ENCODE results near the gene NANOGP8. TPM values are rescaled to one million over a fixed set of nuclear protein-coding genes. Genes with fewer than 3 reads are reported as not detected.

Gene NANOGP8
- total and polyA plus RNA-seq, 12 donors, result 0.44 to 0.64 (median 0.52) TPM; not detected in 9

GRCh38 chr15:35043373-35044095 is 41.6 kb downstream of the NANOGP8 start:
- Histone ChIP-seq H3K27me3 (no peaks in the 10 kb centered on the region), H3K4me1 (peaks cover 0 to 8% (median 0%) of the 10 kb centered on the region in 9 donors), H3K4me3 (no peak overlapping the region), H3K27ac (no peak overlapping the region), H3K9me3 (no peaks in the 10 kb centered on the region), H3K36me3 (no peaks in the 10 kb centered on the region)
- ATAC-seq, result no peak
- DNase-seq, result no peak
- no peak for TF ChIP-seq CTCF (IDR thresholded peaks at IDR 0.05)
- 30 to 62% methylated on average over 2 of the region's 2 CpGs for WGBS, 2 donors
- intact Hi-C loops (cut with DNase I), result no loop called here

- DNase-seq, result no peak
- intact Hi-C loops (cut with DNase I), result no loop called here
- TF ChIP-seq CTCF (IDR thresholded peaks at IDR 0.05), result no peak
- 78 to 83% methylated on average over 8 of the region's 8 CpGs for WGBS, 2 donors
- no peak overlapping the region for H3K27ac ChIP-seq
- no peak overlapping the region for H3K4me3 ChIP-seq
- no peak for ATAC-seq
- no peaks in the 10 kb centered on the region for H3K27me3 ChIP-seq
- H3K9me3 ChIP-seq, result no peaks in the 10 kb centered on the region
- peaks cover 0 to 8% (median 0%) of the 10 kb centered on the region in 9 donors for H3K4me1 ChIP-seq
- no peaks in the 10 kb centered on the region for H3K36me3 ChIP-seq
Measured at GRCh38 chr15:35040339-35041255, 44.5 kb downstream of the NANOGP8 start.

GRCh38 chr15:35038626-35039451 is 46.3 kb downstream of the NANOGP8 start:
- H3K27me3 ChIP-seq, result no peaks in the 10 kb centered on the region
- H3K9me3 ChIP-seq, result no peaks in the 10 kb centered on the region
- TF ChIP-seq CTCF (IDR thresholded peaks at IDR 0.05), result no peak
- 61 to 68% methylated on average over 6 of the region's 6 CpGs for WGBS, 2 donors
- H3K4me1 ChIP-seq, result peaks cover 0 to 8% (median 0%) of the 10 kb centered on the region in 9 donors
- no peak for DNase-seq
- intact Hi-C loops (cut with DNase I), result no loop called here
- H3K36me3 ChIP-seq, result no peaks in the 10 kb centered on the region
- H3K27ac ChIP-seq, result no peak overlapping the region
- no peak for ATAC-seq
- H3K4me3 ChIP-seq, result no peak overlapping the region

Other genes starting within 250 kb of the NANOGP8 start
- 10 to 100 TPM in 8 of 10 donors, 1 to 10 TPM in 2; 9.4 to 14.6 (median 10.8) TPM for gene AQR, start 115.6 kb downstream of the NANOGP8 start, total RNA-seq
- 10 to 100 TPM in 1 of 2 donors, 1 to 10 TPM in 1; 6.5 to 11.4 TPM for gene AQR, start 115.6 kb downstream of the NANOGP8 start, polyA plus RNA-seq
- 10 to 100 TPM; 27.3 to 52.7 (median 40.5) TPM for gene ZNF770, start 97.0 kb downstream of the NANOGP8 start, total RNA-seq
- gene ZNF770, start 97.0 kb downstream of the NANOGP8 start, polyA plus RNA-seq, result 10 to 100 TPM in 1 of 2 donors, 1 to 10 TPM in 1; 8.7 to 15.2 TPM

Data from heart right ventricle (tissue), 16 donors.